Stimulated activated CD4-positive, alpha-beta T cell treated with anti-CD3 and anti-CD28 coated beads, Interleukin-12 subunit alpha, Interleukin-12 subunit beta, amount 100 ng/mL, for 24 hours (primary cell): ENCODE measurements around the gene PHF8.

ENCODE experiments used
- DNase-seq, 2 experiments: peaks; one replicate each; pipeline ENCODE4 v3.0.0-alpha.2; 2020; ENCODE audit warnings: low read depth in 2 of 2

PHF8 gene

GRCh38 chrX:54044126-54044876 lies at the start of gene PHF8:
Gene PHF8 (minus strand): TSS chrX:54044473. CDS start chrX:54042728, 1,745 bp downstream.
- peak; percentile 80 to 89 for DNase-seq

DNA sequence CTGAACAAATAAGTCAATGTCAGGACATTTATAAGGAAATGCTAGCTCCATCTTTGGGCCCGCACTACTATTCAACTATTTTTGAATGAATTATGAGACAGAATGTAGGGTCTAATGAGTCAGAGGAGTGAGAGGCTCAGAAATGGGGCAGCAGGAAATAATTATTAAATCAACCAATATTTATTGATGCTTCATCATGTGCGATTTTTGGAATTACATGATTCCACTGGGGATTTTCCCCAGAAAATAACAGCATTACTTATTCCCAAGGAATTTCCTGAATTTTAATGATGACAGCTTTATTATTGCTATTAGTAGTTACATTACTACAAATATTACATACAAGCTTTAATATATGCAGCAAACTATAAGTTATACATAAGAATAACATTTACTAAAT lies 49.3 kb upstream of the PHF8 start:
- DNase-seq, result no peak

DNA sequence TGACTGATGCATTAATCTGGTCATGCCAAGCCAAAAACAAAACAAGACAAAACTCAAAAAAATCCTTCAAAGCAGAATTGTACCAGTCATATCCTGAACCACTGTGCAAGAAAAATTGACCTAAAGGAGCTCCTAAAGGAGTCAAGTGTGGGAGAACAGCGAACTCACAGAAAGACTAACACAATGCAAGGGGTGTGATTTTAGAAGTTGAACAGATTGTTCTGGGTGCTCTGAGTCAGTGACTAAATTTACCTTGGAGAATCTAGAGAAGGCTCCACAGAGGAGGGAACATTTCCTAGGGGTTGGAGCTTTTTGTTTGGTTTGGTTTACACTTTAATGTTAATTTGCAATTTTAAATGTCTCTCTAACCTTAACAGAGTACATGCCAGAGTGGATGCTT lies 48.9 kb upstream of the PHF8 start:
- DNase-seq, result no peak

DNA sequence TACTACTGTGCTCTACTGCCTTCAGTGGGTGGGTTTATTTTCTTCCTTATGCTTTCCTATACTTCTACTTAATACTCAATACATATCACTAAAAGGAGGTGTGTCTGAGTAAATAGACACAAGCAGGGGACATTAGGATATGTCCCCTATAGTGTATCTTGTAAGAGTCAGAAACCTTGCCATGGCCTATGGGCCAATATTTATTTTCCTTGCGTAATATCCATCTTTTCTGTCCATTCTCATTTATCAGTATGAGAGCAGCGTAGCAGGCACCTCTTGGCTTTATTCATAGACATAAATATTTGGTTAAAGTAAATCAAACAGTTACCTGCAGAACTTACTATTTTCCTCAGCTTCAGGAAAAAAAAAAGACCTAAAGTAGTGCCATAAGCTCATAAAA lies 46.6 kb upstream of the PHF8 start:
- no peak for DNase-seq

DNA sequence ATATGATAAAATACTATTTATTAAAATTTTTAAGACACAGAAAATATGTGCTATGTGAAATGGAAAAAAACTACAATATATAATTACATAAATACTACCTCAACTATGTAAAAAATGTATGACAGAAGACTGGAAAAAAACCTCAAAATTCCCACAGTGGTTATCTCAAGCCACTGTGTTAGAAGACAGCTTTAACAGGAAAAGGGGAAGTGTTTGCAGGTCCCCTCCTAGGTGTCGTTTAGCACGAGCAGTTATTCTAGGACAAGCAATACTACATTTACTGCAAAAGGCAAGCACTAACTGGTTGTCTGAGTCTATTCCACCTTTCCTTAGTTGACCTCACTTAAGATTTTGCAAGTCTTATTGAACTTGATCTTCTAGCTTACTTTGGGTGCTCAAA lies 44.9 kb upstream of the PHF8 start:
- no peak for DNase-seq

DNA sequence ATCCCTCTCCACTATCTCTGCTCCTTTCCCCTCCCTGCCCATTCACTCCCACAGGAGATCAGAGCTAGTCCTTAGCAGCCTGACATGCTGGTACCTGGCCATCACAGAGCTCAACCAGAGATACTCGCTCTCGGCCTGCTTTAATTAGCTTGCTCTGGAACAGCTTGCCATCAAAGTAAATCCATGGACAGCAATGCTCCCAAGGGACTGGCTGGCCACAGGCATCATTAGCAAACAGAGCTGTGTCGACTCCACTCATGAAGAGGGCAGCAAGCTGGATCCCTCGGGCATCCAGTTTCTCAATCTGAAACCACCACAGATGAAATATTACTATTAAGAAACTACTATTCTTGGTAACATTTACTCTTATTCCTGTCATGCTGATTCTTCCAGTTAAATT lies 43.4 kb upstream of the PHF8 start:
- no peak for DNase-seq

DNA sequence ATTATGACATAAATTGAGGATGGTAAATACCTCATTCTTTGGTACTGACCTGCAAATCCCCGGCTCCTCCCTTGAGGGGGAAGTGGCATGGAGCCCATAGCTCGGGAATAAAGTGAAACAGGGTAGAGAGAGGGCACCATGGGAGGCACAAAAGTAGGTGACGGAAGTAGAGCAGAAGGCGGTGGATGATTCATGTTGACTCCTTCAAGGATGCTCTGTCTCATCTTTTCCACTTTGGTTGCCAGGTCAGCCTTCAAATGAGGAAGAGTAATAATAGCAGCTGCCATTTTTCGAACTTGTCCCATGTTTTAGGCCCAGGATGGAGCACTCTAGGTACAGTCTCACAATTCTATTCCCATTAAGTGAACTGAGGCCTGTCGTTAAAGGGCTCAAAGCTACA lies 41.4 kb upstream of the PHF8 start:
- no peak for DNase-seq

DNA sequence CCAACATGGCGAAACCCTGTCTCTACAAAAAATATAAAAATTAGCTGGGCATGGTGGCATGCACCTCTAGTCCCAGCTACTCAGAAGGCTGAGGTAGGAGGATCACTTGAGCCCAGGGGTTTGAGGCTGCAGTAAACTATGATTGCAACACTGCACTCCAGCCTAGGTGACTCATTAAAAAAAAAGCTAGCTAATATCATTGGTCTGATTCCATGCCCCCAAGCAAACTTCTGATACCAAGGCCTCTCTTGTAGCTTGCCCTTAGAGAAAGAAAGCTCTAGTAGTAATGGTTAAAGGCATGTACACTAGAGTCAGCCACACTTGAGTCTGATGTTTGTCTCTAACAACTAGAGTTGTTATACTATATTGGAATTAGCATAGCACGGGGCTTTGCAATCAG lies 32.6 kb upstream of the PHF8 start:
- DNase-seq, result no peak

- DNase-seq, result no peak
Measured at GRCh38 chrX:54074826-54075225, 30.6 kb upstream of the PHF8 start.

DNA sequence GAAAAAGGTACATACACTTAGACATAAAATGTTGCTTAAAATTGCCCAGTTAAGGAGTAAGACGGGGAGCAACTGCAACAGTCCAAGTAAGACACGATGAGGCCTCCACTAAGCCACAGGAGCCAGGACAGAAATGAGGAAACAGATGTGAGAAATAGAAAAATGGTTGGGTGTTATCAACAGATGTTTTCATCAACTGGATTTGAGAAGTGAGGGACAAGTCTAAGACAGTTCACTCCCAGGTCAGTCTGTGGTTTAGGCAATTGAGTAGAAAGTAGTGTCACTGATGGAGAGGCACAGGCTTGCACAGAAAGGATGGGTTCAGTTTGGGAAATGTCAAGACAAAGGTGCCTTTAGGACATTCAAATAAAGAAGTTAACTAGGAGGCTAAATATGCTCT lies 23.5 kb upstream of the PHF8 start:
- DNase-seq, result no peak

GRCh38 chrX:54066841-54067240 lies 22.6 kb upstream of the PHF8 start:
- no peak for DNase-seq

- no peak for DNase-seq
Measured at GRCh38 chrX:54064564-54064963, 20.3 kb upstream of the PHF8 start.

DNA sequence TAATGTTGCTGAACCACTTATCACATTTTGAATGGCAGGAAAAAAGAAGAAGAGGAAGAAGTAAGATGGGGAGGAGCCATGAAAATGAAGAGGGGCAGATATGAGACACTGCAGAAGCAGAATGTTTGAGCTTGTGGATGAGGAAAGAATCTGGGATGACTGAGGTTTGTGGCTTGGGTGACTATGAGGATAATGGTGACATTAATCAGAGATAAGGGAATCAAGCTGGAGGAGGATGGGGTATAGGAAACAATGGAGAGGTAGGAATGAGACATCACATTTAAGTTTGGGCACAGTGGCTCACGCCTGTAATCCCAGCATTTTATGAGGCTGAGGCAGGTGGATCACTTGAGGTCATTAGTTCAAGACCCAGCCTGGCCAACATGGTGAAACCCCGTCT lies 19.1 kb upstream of the PHF8 start:
- DNase-seq, result no peak

DNA sequence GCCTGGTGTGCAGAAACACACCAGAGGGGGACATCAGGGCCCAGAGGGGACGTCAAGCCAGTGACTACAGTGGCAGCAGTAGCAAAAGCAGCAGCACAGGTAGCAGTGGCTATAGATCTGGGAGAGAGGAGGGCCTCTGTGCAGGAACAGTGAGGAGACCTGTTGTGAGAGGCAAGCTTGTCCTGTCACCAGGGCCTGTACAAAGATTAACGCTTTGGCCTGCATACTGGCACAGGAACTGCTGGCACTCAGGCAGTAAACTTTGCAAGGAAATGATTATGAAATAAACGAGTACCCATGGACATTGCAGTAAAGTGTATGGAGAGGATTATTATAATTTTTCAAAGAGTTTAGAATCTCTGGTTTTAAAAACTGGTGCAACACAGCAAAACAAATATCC lies 5.5 kb upstream of the PHF8 start:
- DNase-seq, result no peak

GRCh38 chrX:54048412-54048811 lies 4.1 kb upstream of the PHF8 start:
- no peak for DNase-seq

- no peak for DNase-seq
Measured at GRCh38 chrX:54045563-54046228, 1.4 kb upstream of the PHF8 start.

DNA sequence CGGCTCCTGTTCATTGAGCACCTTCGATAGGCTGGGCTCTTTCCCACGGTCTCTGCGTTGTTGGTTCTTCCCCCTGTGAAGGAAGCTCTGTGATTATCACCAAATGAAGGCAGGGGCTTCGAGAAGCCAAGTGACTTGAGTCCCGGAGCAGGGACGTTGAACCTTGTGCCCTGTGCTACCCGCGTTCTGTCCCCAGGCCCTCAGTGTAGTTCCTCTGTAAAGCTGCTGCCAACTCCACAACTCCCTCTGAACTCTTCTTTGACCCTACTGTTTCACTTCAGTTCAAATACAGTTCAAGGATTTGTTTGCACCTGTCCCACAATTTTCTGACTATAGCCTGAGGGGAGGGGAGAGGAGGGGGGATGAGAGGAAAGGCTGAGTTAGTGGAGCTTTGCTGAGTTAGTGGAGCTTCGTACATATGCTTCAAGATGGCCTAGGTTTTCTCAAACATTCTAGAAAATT lies 635 bp upstream of the PHF8 start:
- no peak for DNase-seq

DNA sequence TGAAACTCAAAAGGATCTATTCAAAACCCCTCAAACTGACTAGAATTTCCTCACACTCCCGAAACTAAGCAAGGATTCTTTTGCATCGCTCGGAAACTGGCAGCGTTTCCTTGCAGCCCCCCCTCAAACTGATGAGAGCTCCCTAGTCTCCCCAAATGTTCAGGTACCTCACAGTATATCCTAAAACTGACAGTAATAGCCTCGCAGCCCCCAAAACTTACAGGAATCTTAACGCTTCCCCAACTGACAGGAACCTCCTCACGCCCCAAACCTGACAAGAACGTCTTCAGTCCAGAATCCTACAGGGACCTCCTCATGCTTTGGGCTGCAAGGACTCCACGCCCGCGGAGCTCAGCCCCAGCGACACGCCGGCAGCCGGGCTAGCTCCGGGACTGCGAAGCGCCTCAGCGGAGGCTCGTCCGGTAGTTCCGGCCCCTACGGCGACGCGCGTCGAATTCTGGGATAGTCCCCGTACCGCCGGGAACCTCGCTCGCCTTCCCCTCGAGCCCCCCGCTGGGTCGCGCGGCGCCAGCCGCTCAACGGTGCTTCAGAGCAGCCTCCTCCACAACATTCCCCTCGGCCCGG lies 640 bp downstream of the PHF8 start:
- DNase-seq, result peak in 1 of 2 experiments; percentile 2

- DNase-seq, result no peak
Measured at GRCh38 chrX:54043056-54043455, 1.2 kb downstream of the PHF8 start.

DNA sequence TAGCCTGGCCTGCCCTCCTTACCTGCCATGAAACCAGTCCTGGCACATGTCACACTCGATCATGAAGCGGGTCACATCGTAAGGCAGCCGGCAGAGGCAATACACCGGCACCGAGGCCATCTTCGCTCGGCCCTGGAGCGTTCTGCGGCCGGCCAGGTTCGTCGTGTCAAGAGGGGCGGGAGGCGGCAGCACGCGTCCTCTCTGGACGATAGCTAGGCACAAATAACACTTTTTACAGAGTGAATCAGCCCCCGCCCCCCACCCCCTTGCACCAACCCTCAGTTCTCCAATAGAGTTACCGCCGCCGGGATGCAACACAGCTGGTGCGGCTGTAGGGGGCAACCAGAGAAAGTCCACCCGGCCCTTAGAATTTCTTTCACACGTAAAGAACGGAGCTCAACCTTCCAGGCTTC lies 1.7 kb downstream of the PHF8 start:
- peak in 1 of 2 experiments; percentile 22 for DNase-seq

DNA sequence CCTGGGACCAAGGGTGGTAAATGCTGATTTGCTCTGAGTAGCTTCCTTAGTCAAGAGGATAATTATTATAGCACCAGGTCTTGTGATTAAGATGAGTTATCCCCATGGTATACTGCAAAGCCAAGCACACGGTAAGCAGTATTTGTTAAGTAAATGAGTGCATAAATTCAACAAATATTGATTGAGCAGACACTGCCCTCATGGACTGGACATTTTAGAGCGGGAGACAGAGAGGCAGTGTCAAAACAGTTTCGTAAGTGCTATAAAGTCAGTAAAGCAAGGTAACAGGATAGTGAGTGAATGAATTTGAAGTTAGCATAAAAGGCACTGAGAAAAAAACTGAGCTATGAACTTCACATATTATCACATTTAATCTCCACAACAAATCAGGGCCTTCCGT lies 13.9 kb downstream of the PHF8 start:
- DNase-seq, result no peak

GRCh38 chrX:54029529-54030143 lies 14.6 kb downstream of the PHF8 start:
- no peak for DNase-seq

DNA sequence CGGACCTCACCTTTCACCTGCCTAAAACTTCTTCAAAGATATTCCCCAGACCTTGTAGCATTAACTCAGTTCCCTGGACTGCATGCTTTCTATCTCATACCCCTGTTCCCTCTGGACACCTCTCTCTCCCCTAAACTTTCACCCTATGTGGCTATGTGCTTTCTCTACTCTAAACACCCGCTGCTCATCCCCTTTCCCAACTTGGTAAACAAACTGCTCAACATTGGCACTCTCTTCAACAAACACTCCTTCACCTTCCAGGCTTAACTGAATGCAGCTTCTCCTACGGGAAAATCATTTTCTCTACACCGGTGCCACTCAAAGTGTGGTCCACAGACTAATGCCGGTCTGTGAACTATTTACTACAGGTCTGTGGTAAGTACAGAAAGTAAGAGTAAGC lies 19.9 kb downstream of the PHF8 start:
- DNase-seq, result no peak
